NCI-H774 (cell line): ENCODE data around the gene SMPDL3B.

ENCODE experiments used
- DNase-seq: peaks from one replicate; lab custom pipeline; 2025; lab: John Stamatoyannopoulos, UW

The SMPDL3B gene, protein sequence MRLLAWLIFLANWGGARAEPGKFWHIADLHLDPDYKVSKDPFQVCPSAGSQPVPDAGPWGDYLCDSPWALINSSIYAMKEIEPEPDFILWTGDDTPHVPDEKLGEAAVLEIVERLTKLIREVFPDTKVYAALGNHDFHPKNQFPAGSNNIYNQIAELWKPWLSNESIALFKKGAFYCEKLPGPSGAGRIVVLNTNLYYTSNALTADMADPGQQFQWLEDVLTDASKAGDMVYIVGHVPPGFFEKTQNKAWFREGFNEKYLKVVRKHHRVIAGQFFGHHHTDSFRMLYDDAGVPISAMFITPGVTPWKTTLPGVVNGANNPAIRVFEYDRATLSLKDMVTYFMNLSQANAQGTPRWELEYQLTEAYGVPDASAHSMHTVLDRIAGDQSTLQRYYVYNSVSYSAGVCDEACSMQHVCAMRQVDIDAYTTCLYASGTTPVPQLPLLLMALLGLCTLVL

GRCh38 chr1:27934818-27935549, at the start of gene SMPDL3B:
TSS of gene SMPDL3B (plus strand) at chr1:27935000. CDS start at chr1:27935184, 184 bp downstream.
- no peak for DNase-seq

- DNase-seq: no peak
Observed at GRCh38 chr1:27885114-27885528, 49.7 kb upstream of the SMPDL3B start.

- DNase-seq: no peak
Observed at GRCh38 chr1:27885621-27886352, 49.0 kb upstream of the SMPDL3B start.

GRCh38 chr1:27886353-27886679, 48.5 kb upstream of the SMPDL3B start:
- DNase-seq: no peak

DNA sequence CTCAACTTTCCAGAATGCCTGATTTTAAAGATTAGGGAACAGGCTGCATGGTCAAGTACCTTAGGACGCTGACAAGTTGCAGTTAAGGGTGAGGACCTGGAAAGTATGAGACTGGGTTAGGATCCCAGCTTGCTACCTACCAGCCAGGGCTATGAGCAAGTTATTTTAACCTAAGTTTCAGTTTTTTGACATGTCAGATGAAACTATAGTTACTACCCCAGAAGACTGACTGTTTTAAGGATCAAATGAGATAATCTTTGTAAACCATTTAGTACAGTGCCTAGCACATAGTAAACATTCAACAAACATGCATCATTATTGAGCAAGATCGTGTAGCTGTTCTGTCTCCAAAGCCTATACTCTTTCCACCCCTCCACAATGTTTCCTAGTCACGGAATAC, 48.1 kb upstream of the SMPDL3B start:
- no peak for DNase-seq

DNA sequence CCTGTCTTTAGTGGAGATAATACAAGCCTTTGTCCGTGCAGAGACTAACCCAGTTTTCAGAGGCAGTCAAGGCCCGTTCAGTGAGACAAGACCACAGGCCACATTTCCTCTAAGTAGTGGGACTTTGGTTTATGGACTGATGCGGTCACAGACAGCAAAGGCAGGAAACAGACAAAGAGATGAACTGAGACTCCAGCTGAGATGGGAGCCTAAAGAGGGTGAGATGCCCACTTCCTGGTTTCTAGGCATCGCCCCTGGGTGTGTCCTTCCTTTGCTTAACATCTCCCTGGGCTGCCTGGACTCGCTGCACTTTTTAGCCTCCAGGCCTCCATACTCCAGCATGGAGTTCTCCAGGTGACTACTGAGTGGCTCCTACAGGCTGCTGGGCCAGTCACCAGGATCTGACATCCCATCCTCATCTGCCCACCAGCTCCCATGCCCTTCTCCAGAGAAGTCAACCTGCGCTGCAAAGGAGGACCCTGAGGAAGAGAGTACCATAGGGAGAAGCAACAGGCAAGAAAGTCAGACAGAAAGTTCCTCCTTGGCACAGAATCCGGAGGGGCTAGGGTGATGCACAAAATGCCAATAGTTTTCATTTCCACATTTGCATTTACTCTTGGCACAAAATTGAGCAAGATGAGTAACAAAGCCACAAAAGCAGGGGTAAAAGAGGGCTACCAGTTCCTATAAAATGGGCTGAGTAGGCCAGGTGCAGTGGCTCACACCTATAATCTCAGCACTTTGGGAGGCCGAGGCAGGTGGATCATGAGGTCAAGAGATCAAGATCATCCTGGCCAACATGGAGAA, 47.4 kb upstream of the SMPDL3B start:
- DNase-seq: no peak

- no peak for DNase-seq
Observed at GRCh38 chr1:27889506-27889905, 45.3 kb upstream of the SMPDL3B start.

DNA sequence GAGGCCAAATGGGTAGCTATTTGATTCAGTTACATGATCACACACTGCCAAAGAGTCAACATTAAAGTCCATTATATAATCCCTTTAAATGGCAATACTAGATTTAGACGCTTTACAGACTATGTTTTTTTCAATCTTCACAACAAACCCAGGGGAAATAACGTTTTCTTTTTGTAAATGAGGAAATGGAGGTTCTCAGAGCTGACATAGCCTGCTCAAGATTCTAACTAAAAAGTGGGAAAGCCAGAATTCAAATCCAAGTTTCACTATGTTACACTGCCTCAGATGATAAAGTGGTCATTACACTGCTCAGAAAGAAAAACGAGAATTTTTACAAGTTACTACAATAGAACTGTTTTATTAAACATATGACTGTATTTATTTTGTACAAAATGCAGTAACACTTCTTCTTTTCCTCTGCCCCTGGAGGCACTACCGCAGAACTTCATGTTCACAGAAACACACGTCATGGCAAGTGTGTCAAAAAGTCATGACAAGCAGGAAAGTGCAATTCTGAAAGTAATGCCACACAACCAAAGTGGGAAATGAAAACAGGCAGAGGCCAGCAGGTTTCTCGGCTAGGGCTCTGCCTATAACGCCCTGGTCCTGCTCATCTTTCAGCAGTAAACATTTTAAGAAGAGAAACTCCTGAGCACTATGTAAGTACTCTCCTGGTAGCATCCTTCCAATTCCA, 43.5 kb upstream of the SMPDL3B start:
- no peak for DNase-seq

- no peak for DNase-seq
Observed at GRCh38 chr1:27894521-27894920, 40.3 kb upstream of the SMPDL3B start.

GRCh38 chr1:27906759-27907158, 28.0 kb upstream of the SMPDL3B start:
- DNase-seq: no peak

DNA sequence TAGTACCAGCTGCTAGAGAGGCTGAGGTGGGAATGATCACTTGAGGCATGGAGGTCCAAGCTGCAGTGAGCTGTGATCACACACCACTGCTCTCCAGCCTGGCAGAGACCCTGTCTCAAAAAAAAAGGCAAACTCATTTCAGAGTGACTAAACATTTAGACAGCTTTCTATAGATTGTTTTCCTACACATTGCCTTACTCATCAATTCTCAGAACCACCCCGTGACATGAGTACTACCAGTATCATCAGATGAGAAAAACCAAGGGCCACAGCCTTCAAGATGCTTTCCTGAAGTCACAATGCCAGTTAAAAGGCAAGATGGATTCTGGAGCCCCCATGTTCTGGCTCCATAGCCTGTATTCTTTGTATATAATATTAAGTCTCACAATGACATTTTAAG, 22.4 kb upstream of the SMPDL3B start:
- no peak for DNase-seq

GRCh38 chr1:27915082-27915575, 19.7 kb upstream of the SMPDL3B start:
- no peak for DNase-seq

DNA sequence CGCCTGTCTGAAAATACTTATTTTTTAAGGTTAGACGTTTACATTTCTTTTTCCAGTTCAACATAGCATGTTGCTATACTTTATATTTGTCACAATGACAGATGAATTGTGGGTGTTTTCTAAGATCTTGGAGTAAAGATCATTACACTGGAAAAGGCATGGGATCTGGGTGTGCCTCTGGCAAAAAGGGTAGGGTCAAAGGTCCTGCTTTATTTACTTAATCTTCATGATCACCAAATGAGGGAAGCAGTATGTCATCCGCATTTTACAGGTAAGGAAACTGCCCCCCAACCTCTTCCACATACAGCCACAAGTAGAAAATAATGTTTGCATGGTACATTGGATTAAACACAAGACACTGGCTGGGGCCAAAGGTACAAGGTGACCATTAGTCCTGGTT, 12.5 kb upstream of the SMPDL3B start:
- DNase-seq: no peak

DNA sequence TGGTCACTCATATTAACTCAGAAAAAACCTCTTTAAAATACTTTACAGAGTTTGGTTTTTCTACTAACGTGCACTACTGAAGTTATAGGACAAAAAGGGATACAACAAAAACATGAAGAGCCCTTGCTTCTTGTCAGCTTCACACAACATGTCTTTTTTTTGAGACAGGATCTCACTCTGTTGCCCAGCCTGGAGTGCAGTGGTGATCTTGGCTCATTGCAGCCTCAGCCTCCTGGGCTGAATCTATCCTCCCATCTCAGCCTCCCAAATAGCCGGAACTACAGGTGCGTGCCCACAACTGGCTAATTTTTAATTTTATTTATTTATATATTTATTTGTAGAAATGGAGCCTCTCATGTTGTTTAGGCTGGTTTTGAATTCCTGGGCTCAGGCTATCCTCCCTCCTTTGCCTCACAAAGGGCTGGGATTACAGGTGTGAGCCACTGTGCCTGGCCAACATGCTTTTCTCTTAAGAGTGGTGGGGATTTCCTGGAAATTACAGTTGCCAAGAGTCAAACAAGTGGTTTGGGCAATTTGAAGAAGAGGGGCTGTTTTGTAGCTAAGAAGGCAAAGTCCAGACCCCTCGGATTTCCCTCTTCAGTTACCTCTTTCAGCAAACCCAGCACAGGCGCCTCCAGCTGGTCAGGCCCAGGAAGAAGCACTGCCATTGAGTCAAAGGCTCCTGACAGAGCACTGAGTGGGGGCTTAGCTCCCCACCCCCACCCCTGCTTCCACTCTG, 6.4 kb upstream of the SMPDL3B start:
- no peak for DNase-seq

GRCh38 chr1:27931184-27931583, 3.6 kb upstream of the SMPDL3B start:
- no peak for DNase-seq

DNA sequence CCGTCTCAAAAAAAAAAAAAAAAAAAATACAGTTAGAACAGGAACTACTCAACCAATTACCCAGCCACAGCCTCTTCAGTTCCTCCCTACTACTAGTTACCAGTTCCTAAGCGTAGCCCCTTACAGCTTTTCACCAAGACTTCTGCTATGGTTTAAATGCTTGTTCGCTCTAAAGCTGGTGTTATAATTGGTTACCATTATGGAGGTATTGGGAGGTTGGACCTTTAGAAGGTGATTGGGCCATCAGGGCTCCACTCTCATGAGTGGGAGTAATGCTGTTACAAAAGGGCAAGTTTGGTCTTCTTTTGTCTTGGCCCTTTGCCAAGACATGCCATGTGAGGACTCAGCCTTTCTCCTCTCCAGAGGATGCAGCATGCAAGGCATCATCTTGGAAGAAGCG, 3.0 kb upstream of the SMPDL3B start:
- no peak for DNase-seq

GRCh38 chr1:27935721-27936120, 921 bp downstream of the SMPDL3B start:
- no peak for DNase-seq

DNA sequence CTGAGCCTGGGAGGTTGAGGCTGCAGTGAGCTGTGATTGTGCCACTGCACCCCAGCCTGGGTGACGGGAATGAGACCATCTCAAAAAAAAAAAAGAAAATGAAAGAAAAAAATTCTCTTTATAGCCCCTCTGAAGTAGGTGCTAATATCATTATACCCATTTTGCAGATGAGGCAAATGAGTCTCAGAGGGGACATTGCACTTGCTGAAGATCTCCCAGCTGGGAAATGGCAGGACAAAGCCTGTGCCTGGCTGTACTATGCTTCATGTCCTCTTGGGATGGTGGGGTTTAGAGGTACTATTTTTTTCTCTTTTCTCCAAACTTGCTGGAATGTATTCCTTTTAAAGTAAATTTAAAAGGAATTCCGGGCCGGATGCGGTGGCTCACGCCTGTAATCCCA, 1.6 kb downstream of the SMPDL3B start:
- DNase-seq: no peak

- no peak for DNase-seq
Observed at GRCh38 chr1:27937524-27937836, 2.7 kb downstream of the SMPDL3B start.

DNA sequence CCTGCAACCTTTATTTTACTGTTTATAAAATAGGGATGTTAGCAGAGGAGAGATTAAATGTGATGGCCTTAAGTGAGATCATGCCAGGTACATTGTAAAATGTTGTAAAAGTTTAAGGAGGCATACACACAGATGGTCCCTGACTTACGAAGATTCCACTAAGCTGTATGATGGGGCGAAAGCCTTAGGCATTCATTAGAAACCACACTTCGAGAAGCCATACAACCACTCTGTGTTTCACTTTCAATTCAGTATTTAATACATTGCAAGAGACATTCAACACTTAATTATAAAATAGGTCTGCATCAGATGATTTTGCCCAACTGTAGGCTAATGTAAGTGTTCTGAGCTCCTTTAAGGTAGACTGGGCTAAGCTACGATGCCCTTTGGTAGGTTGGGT, 3.7 kb downstream of the SMPDL3B start:
- DNase-seq: no peak

- DNase-seq: no peak
Observed at GRCh38 chr1:27940297-27940696, 5.5 kb downstream of the SMPDL3B start.
